HG03097 (cell line): ENCODE results near the gene HSH2D.
"Not testable (repeated sequence)": the region's sequence is repeated elsewhere in the genome, so short reads cannot be mapped to it uniquely, and the experiment has no call there.

Source experiments
- ATAC-seq: cut with Tn5 transposase; IDR thresholded peaks from one replicate; pipeline ENCODE4 v1.9.1; 2021; ENCODE audit not compliant: unreplicated experiment, low FRiP score

HSH2D gene

DNA sequence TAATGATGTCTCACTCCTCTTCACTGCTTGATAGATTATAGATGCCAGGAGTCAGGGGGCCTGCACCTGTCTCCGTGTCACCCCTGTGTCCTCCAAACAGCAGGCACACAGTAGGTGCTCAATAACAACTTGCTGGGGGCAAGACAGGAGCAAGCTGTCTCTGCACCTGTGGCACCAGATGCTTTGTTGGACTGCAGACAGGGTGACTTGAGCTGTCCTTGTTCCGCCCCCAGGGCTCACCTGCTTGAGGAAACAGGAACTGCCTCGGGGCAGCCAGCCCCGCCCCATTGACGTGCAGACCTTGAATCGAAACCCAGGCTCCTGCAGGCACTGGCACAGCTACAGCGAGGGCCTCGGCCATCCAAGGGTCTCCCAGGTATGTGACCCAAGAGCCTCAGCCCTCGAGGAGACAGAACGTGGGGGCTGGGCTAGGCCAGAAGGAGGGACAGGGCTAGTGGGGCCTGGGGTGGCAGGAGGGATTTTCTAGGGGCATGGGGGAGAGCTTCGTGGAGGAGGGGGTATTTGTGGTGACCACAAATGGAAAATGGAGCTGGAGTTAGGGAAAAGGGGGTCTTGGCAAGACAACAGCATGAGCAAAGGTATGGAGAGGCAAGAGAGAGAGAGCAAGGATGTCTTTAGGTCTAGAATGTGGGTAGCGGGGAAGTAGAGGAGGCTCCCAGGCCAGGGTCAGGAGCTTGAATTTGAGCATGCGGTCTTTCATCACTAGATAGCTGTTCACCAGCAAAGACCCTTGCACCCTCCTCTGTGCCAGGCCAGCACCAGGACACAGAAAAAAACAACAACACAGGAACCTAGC is at the start of gene HSH2D:
Gene HSH2D (plus strand): TSS at position 287 of the 817 bp plus-strand sequence. CDS start 5,066 bp downstream, outside the sequence.
- peak; percentile 57 for ATAC-seq

DNA sequence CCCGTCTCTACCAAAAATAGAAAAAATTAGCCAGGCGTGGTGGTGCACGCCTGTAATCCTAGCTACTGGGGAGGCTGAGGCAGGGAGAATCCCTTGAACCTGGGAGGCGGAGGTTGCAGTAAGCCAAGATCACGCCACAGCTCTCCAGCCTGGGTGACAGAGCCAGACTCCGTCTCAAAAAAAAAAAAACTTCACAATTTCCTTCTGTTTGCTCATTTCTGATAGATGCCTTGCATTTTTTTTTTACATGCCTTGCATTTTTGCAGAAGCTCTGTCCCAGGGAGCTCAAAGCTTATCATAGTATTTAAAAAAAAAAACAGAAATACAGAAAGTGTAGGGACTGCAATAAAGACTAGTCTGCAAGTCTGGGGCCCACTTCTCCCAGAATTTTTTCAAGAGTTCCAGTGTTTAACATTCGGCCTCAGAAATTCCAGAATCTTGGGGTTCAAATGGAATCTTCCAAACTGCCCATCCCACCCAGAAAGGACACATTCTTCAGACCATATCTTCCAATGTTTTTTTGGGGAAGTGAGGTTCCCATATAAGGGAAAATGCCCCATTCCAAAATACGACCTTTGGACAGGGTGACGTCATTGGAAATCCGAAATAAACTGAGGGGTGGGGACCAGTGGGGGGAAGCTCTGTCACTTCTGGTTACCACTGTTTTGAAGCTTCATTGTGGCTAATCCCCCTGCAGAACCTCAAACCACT is 49.0 kb upstream of the HSH2D start:
- ATAC-seq, result no peak

- ATAC-seq, result no peak
These were observed 48.4 kb upstream of the HSH2D start for GRCh38 chr19:16095071-16095571.

- no peak for ATAC-seq
These were observed 47.1 kb upstream of the HSH2D start for GRCh38 chr19:16096280-16096855.

DNA sequence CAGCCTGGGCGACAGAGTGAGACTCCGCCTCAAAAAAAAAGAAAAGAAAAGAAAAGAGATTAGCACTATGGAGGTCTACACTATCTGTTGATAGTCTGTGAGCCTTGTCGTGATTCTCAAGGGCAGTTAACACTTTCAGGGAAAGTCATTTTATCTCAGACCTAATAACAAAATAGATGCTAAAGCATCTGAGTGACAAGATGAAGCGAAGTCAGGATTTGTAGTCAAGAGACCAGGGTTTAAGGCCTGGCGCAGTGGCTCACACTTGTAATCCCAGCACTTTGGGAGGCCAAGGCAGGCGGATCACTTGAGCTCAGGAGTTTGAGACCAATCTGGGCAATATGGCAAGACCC is 45.1 kb upstream of the HSH2D start:
- no peak for ATAC-seq

GRCh38 chr19:16098821-16099220 is 44.7 kb upstream of the HSH2D start:
- no peak for ATAC-seq

- not testable (repeated sequence) for ATAC-seq
These were observed 44.0 kb upstream of the HSH2D start for GRCh38 chr19:16099314-16099965.

GRCh38 chr19:16100524-16100923 is 43.0 kb upstream of the HSH2D start:
- ATAC-seq, result no peak

GRCh38 chr19:16104722-16105121 is 38.8 kb upstream of the HSH2D start:
- ATAC-seq, result no peak

DNA sequence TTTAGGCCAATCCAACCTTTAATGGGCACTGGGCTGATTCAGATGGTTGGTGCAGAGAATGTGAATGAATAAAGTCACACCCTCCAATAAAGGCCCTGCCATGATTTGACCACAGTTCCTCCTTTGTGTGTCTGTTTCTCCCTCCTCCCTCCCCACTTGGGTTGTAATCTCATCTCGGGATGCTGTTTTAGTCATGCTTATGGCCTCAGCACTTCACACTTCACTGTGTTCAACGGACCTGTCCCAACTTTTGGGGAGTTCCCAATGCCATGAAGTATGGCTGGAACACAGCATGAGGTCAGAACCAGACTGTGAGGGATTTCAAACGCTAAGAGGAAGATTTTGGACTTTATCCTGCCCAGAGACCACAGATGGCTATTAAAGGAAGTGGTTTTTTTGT is 37.4 kb upstream of the HSH2D start:
- no peak for ATAC-seq

GRCh38 chr19:16111160-16111908 is 32.2 kb upstream of the HSH2D start, which contains the start of gene RAB8A:
TSS of gene RAB8A (plus strand) at chr19:16111889. CDS start at chr19:16111902, 13 bp downstream.
- peak; percentile 87 for ATAC-seq

DNA sequence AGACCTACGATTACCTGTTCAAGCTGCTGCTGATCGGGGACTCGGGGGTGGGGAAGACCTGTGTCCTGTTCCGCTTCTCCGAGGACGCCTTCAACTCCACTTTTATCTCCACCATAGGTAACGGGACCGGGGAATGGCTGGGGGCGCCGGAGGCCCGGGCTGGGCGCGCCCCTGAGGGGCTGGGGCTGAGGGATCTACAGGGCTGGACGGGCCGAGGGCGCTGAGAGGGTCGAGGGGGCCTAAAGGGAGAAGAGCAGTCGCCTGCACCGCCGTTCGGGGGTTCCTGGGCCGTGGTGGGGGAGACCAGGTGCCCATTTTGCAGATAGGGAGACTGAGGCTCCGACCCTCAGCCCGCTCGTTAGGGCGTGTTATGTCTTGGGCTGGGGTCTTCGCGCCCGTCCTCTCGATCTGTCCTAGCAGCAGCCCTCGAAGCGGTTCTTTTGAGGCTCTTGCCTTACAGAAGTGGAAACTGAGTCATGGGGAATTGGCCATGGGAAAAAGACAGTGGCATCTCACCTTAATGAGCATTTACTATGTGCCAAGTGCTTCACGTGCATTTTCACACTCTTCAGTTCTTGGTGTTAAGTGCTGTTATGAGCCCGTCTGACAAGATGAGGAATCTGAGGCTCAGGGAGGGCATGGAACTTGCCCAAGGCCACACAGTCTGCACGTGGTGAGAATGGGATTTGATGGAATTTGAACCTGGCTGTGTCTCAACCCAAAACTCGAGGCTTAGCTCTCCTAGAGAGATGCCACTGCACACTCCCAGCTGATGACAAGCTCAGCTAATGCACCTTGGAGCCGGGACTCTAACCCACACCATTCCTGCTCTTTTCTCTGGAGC is 31.4 kb upstream of the HSH2D start:
- ATAC-seq, result no peak

GRCh38 chr19:16112778-16113177 is 30.7 kb upstream of the HSH2D start:
- no peak for ATAC-seq

DNA sequence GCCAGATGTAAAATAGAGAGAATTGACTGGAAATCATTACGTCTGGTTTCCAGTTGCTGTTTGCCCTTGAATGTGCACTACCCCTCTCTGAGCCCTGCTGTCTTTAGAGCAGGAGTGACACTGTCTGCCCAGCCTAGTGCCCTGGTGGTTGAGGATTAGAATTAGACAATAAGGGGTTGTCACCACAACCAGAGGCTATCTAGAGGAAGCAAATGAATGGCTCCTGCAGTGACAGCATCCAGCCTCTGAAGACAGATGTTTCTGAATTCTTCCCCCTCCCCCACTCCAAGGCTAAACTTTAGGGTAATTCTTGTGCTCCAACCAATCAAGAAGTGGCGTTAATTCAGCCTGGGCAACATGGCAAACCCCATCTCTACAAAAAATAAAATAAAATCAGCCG is 29.8 kb upstream of the HSH2D start:
- no peak for ATAC-seq

- no peak for ATAC-seq
These were observed 28.0 kb upstream of the HSH2D start for GRCh38 chr19:16115301-16116039.

DNA sequence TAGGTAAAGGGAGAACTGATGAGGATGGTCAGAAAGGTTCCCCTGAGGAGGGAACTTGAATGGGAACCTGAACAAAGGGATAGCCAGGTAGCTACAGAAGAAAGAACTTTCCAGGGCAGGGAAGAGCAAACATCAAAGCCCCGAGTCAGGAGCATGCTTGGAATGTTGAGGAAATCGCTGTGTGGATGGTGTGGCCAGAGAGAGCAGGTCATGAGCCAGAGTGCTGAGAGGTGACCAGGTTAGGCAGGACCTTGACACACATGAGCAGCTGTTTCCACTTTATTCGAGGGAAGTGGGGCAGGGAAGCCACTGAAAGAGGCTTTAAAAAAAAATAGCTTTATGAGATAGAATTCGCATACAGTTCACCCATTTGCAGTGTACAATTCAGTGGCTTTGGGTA is 27.4 kb upstream of the HSH2D start:
- ATAC-seq, result no peak

- no peak for ATAC-seq
These were observed 25.9 kb upstream of the HSH2D start for GRCh38 chr19:16117594-16118033.

DNA sequence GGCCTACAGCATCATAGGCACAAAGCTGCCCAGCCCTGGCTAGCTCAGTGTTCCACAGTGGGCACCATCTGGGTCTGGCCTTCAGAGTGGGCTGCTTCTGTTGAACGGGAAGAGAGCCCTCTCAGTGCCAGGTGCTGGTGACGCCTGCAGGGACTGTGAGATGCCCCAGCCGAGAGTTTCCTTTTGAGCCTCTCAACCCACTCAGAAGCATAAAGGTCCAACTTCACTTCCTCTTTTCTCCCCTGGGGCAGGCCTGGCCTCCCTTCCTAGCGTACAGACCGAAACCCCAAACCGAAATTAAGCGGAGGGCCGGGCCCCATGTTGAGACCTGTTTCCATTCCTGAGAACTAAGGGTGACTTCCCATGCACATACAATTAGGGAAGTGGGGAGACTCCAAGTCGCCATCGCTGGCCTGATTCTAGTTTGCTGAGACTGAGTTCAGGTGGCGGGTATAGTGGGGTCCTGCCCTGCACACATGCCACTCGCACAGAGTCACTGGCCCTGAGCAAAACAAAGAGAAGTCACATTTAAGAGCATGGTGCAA is 24.9 kb upstream of the HSH2D start:
- peak; percentile 73 for ATAC-seq
